HTR-8/SVneo (cell line): Measurements from ENCODE around the gene KATNBL1.
"Not testable (repeated sequence)": the region's sequence is repeated elsewhere in the genome, so short reads cannot be mapped to it uniquely, and the experiment has no call there.

Source experiments
- DNase-seq: peaks from one replicate; pipeline ENCODE4 v3.0.0; 2011; ENCODE audit warnings: low spot score, mixed read lengths; ENCODE audit not compliant: insufficient read length
- FAIRE-seq: peaks from 2 replicates; lab custom pipeline; 2011; peaks lifted over from hg19 to GRCh38; lab: Jason Lieb, UNC

Gene KATNBL1

DNA sequence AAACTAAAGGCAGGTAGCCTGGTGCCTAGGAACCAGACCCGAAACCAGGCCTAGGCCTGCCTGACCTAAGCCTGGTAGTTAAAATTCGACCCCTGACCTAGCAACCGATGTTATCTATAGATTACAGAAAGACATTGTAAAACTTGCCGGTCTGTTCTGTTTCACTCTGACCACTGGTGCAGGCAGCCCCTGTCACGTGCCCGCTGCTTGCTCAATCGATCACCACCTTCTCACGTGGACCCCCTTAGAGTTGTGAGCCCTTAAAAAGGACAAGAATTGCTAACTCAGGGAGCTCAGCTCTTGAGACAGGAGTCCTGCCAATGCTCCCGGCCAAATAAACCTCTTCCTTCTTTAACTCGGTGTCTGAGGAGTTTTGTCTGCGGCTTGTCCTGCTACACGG is 88.1 kb downstream of the KATNBL1 start:
- not testable (repeated sequence) for DNase-seq, FAIRE-seq

- not testable (repeated sequence) for DNase-seq, FAIRE-seq
Measured at GRCh38 chr15:34120420-34120819, 89.5 kb downstream of the KATNBL1 start.

- FAIRE-seq (no peak), DNase-seq (peak; percentile 24)
Measured at GRCh38 chr15:34119291-34119690, 90.6 kb downstream of the KATNBL1 start.

GRCh38 chr15:34116620-34117019 is 93.3 kb downstream of the KATNBL1 start:
- DNase-seq (peak; percentile 3), FAIRE-seq (no peak)

DNA sequence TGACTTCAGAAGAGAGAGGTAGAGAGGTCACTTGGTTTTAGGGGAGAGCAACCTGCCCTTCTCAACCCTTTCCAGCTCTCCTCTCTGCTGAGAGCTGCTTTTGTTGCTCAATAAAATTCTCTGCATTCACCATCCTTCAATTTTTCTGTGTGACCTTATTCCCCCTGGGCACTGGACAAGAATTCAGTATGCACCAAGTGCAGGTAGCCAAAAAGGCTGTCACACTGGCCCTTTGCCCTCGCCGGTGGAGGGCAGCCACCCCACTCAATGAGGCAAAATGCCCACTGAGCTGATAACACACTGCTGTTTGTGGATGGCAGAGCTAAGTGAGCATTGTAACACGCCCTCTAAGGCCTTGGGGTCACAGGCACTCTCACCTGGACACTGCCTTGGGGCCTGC is 95.2 kb downstream of the KATNBL1 start:
- DNase-seq (no peak), FAIRE-seq (no peak)

- no peak for FAIRE-seq
- DNase-seq = no peak
Measured at GRCh38 chr15:34114215-34114614, 95.7 kb downstream of the KATNBL1 start.

DNA sequence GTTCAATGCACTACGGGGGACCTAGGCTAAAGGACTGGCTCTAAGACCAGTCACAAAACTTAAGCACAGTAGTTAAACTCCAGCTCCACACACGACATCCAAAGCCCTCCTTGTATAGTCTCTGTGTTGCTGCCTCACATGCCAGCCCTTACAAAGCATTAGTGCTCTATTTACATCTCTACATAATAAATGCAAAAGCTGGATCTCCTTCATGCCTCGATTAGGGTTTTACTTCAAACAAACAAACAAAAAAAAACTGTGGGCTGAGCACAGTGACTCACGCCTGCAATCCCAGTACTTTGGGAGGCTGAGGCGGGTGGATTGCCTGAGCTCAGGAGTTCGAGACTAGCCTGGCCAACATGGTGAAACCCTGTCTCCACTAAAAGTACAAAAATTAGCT is 98.4 kb downstream of the KATNBL1 start:
- DNase-seq (no peak), FAIRE-seq (no peak)

GRCh38 chr15:34109797-34110663 is 99.9 kb downstream of the KATNBL1 start:
- DNase-seq (peak; percentile 17), FAIRE-seq (no peak)

- DNase-seq (no peak), FAIRE-seq (no peak)
Measured at GRCh38 chr15:34107315-34107714, 102.6 kb downstream of the KATNBL1 start.

DNA sequence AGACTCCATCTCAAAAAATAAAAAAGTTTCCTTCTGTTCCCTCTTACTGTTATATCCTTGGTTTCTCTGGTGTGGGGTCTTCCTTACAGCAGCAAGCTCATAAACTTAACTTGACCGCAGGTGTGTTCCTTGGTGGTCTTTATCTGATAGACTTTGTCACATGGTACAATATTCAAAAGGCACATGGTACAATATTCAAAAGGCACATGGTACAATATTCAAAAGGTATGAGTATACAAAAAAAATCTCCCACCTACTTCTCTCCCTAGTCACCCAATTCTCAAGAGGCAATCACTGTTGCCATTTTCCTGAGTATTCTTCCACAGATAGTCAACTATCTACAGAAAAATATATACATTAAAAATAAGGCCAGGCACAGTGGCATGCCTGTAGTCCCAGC is 103.5 kb downstream of the KATNBL1 start:
- no peak for FAIRE-seq
- no peak for DNase-seq

DNA sequence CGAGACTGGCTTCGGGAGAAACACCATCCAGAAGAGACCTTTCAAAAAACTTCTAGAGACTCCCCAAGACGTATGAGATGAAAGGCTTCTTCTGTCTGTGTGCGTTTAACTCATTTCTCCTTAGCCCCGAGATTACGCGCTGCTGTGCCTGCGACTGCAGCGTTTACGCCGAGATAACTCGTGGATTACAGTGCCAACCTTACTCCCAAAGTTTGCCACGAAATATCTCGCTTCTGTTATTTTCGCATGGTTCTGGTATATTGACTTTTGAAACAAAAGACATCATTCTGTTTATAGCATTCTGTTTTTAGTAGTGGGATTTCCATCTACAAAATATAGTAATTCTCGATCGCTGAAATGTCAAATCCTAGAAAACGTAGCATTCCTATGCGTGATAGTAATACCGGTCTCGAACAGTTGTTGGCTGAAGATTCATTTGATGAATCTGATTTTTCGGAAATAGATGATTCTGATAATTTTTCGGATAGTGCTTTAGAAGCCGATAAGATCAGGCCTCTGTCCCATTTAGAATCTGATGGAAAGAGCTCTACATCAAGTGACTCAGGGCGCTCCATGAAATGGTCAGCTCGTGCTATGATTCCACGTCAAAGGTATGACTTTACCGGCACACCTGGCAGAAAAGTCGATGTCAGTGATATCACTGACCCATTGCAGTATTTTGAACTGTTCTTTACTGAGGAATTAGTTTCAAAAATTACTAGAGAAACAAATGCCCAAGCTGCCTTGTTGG is 107.5 kb downstream of the KATNBL1 start:
- no peak for DNase-seq

GRCh38 chr15:34101366-34102174 is 108.3 kb downstream of the KATNBL1 start, which contains the start of the genes EMC7 and PGBD4:
Gene EMC7, minus strand, starts transcription at chr15:34101862. Its CDS starts 23 bp downstream, at chr15:34101839.
Gene PGBD4, plus strand, starts transcription at chr15:34102083. Its CDS starts 449 bp downstream, at chr15:34102532.
- FAIRE-seq (peak; percentile 99), DNase-seq (peak; percentile 90)

More for the DNA sequence above, 107.5 kb downstream of the KATNBL1 start:
- FAIRE-seq = no peak

- FAIRE-seq (no peak), DNase-seq (no peak)
Measured at GRCh38 chr15:34099914-34100313, 110.0 kb downstream of the KATNBL1 start.
